Suprapubic skin (tissue), 3 donors: Measurements from ENCODE around the gene CHEK2.

ENCODE experiments used
- EP300 ChIP-seq: sonication (generic); formaldehyde crosslinking; IDR thresholded peaks from one replicate; pipeline ENCODE4 v1.6.1; 2017; ENCODE audit warnings: antibody characterized with exemption
- POLR2A ChIP-seq, 2 donors: fragments of 450-650 bp; IDR thresholded peaks; one replicate each; pipeline ENCODE4 v1.6.1; 2017; ENCODE audit warnings: antibody characterized with exemption in 2 of 2, mild to moderate bottlenecking in 2 of 2, moderate library complexity in 2 of 2
- TF ChIP-seq, protein P1 (sequence below), 2 donors: fragments of 200-600 bp in 1 of 2; fragments of 450-650 bp in 1 of 2; sonication (generic) in 1 of 2; IDR thresholded peaks; one replicate each; pipeline ENCODE4 v1.5.1; 2016 to 2019; ENCODE audit warnings: antibody characterized with exemption in 2 of 2, mild to moderate bottlenecking in 1 of 2, moderate library complexity in 1 of 2

GRCh38 chr22:28774378-28774777, 32.8 kb upstream of the CHEK2 start:
- no peak for TF ChIP-seq EP300
- TF ChIP-seq, protein P1, sequence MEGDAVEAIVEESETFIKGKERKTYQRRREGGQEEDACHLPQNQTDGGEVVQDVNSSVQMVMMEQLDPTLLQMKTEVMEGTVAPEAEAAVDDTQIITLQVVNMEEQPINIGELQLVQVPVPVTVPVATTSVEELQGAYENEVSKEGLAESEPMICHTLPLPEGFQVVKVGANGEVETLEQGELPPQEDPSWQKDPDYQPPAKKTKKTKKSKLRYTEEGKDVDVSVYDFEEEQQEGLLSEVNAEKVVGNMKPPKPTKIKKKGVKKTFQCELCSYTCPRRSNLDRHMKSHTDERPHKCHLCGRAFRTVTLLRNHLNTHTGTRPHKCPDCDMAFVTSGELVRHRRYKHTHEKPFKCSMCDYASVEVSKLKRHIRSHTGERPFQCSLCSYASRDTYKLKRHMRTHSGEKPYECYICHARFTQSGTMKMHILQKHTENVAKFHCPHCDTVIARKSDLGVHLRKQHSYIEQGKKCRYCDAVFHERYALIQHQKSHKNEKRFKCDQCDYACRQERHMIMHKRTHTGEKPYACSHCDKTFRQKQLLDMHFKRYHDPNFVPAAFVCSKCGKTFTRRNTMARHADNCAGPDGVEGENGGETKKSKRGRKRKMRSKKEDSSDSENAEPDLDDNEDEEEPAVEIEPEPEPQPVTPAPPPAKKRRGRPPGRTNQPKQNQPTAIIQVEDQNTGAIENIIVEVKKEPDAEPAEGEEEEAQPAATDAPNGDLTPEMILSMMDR (IDR thresholded peaks at IDR 0.05): no peak
- no peak for TF ChIP-seq POLR2A (IDR thresholded peaks at IDR 0.05)
